Measurements from ENCODE around the gene ALCAM.
"Not testable (repeated sequence)": the region's sequence is repeated elsewhere in the genome, so short reads cannot be mapped to it uniquely, and the experiment has no call there.

ALCAM gene

GRCh38 chr3:105385819-105386508 lies 19.3 kb downstream of the ALCAM start:
- no peak overlapping the region for H3K4me3 ChIP-seq (ENCODE audit: low read depth, low read length)

GRCh38 chr3:105387122-105387751 lies 20.5 kb downstream of the ALCAM start:
- no peak for DNase-seq (ENCODE audit: low read depth)
- TF ChIP-seq CTCF (IDR thresholded peaks at IDR 0.05; ENCODE audit: insufficient read depth, low read depth, low read length, missing control alignments) = no peak
- no peak overlapping the region for H3K4me3 ChIP-seq (ENCODE audit: low read depth, low read length)

More at GRCh38 chr3:105385819-105386508, 19.3 kb downstream of the ALCAM start:
- peak; percentile 29 for DNase-seq (ENCODE audit: low read depth)
- TF ChIP-seq CTCF (IDR thresholded peaks at IDR 0.05; ENCODE audit: insufficient read depth, low read depth, low read length, missing control alignments) = no peak

GRCh38 chr3:105388176-105388575 lies 21.5 kb downstream of the ALCAM start:
- no peak for TF ChIP-seq CTCF (IDR thresholded peaks at IDR 0.05; ENCODE audit: insufficient read depth, low read depth, low read length, missing control alignments)
- no peak overlapping the region for H3K4me3 ChIP-seq (ENCODE audit: low read depth, low read length)
- no peak for DNase-seq (ENCODE audit: low read depth)

- H3K4me3 ChIP-seq (ENCODE audit: low read depth, low read length); DNase-seq (ENCODE audit: low read depth): not testable (repeated sequence)
Observed at GRCh38 chr3:105389759-105390158, 23.1 kb downstream of the ALCAM start.

GRCh38 chr3:105392598-105392997 lies 25.9 kb downstream of the ALCAM start:
- DNase-seq (ENCODE audit: low read depth); H3K4me3 ChIP-seq (ENCODE audit: low read depth, low read length): not testable (repeated sequence)

GRCh38 chr3:105394177-105394576 lies 27.5 kb downstream of the ALCAM start:
- no peak for TF ChIP-seq CTCF (IDR thresholded peaks at IDR 0.05; ENCODE audit: insufficient read depth, low read depth, low read length, missing control alignments)
- no peak overlapping the region for H3K4me3 ChIP-seq (ENCODE audit: low read depth, low read length)
- no peak for DNase-seq (ENCODE audit: low read depth)

GRCh38 chr3:105397974-105398373 lies 31.3 kb downstream of the ALCAM start:
- TF ChIP-seq CTCF (IDR thresholded peaks at IDR 0.05; ENCODE audit: insufficient read depth, low read depth, low read length, missing control alignments) = no peak
- no peak overlapping the region for H3K4me3 ChIP-seq (ENCODE audit: low read depth, low read length)
- no peak for DNase-seq (ENCODE audit: low read depth)

- DNase-seq (ENCODE audit: low read depth) = no peak
Observed at GRCh38 chr3:105398437-105398836, 31.7 kb downstream of the ALCAM start.

More at GRCh38 chr3:105398437-105398836, 31.7 kb downstream of the ALCAM start:
- no peak for TF ChIP-seq CTCF (IDR thresholded peaks at IDR 0.05; ENCODE audit: insufficient read depth, low read depth, low read length, missing control alignments)
- no peak overlapping the region for H3K4me3 ChIP-seq (ENCODE audit: low read depth, low read length)
